GM19023 (cell line): ENCODE data around the gene TP53I11.

Source experiments
- ATAC-seq: cut with Tn5 transposase; IDR thresholded peaks from one replicate; pipeline ENCODE4 v1.9.1; 2021; ENCODE audit warnings: mild to moderate bottlenecking, moderate library complexity; ENCODE audit not compliant: unreplicated experiment

TP53I11 gene

DNA sequence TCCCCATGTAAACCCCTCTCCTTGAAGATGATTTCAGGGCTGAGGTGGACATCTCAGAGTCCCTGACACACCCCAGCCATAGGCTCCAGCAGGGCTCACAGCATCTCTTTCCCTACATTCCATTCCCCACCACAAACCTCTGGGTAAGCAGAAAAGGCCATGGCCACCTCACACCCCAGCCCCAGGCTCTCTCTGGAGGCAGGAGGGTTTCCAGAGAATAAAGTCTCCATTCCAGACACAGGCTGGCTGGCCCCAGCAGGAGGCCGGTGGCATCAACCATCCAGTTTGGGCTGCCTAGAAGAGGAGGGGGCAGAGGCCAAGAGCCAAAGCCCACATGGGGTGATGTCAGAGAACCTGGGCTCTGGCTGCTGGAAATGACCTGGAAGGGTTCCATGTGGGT lies 61.4 kb downstream of the TP53I11 start:
- no peak for ATAC-seq

GRCh38 chr11:44887636-44888035 lies 63.0 kb downstream of the TP53I11 start:
- ATAC-seq, result no peak

DNA sequence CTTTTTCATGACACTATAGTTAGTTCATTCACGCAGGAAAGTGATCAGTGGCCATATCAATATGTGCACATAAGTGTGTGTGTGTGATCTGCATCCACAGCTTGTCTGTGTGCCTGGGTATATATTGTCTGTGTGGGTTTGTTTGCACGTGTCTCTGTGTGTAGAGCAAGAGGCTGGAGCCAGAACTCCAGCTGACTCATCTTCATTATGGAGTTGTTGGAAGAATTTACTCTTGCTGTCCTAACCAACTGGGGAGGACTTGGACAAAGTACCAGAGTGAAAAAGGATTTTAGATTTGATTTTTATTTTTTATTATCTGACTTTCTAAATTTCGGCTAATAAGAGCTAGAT lies 63.9 kb downstream of the TP53I11 start:
- ATAC-seq, result no peak

DNA sequence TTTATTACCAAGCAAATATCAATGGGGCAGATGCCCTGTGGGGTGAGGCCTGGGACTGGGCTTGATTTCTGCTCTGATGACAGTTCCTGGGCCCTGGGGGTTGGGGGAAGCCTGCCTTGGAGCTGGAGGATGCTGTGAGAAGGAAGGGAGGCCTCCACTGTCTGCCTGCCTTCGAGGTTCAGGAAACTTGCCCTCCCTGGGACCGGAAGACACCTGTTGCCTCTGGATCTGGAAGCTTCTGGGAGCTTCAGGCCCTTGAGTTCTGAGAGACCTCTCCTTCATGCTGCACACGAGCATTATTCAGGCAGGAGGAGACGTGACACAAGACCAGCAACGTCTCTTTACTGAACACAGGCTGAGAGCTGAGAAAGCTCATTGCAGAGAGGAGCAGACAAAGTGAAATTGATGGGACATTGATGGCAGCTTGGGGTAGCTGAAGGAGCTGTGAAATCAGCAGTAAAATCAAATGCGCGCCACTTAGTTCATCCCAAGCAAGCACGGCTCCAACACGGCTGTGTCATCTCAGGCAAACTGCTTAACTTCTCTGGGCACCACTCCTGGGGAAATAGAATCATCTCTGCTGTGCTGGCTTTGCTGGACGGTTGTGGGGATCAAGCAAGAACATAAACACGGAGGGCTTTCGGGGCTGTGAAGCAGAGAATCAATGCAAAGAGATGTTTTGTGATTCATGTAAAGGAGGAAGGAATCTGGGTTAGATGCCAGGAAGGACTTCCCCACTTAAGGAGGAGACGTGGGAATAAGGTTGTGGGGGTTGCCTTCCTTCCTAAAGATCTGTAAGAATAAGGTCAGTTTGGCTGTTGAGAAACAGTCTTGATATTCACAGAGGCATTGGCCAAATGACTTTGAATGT lies 64.5 kb downstream of the TP53I11 start:
- ATAC-seq, result no peak

DNA sequence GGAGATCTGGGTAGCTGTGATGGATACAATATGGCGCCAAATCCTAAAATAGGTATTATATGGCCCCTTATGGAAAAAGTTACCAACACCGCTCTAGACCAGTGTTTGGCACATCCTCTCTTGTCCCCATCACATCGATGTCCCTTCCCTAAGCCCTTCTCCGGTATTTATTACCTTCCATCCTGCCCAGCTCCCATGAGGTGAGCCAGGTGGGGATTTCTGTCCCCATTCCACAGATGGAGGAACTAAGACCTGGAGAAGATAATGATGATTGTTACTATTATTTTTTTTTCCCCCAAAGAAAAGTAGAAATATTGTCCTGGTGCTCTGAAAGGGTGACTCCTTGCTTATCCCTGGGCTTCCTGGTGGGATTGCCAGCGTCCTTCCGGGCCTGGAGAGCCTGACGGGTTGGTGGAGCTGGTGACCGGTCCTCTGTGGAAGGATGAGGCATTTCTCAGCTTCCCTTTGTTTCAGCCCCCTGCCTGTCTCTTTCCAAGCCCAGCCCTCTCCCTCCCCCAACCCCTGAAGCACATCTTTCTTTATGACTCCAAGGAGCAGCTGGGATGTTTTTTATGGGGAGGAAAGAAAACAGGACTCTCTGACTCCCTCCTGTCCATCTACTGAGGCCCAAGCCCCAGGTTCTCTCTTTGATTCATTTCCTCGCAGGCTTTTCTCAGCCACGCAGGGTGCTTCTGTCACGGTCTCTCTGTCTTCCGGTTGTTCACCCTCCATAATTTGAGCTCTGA lies 65.4 kb downstream of the TP53I11 start:
- no peak for ATAC-seq

DNA sequence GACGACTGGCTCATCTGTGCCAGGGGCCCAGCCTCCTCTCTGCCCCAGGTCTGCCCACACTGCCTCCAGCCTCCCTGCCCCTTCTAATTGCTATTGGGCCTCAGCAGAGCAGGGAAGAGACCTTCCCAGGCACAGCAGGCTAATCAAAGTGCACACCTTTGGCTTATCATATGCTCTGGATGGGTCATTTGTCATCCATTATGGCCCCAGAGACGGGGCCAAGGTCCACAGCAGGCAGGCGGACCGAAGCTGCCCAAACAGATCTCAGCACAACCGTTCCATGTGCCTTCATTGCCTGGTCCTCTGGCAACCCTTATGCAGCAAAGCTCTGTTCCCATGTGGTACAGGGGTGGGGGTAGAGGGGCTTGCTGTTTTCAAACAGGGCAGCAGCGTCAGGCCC lies 66.6 kb downstream of the TP53I11 start:
- no peak for ATAC-seq

DNA sequence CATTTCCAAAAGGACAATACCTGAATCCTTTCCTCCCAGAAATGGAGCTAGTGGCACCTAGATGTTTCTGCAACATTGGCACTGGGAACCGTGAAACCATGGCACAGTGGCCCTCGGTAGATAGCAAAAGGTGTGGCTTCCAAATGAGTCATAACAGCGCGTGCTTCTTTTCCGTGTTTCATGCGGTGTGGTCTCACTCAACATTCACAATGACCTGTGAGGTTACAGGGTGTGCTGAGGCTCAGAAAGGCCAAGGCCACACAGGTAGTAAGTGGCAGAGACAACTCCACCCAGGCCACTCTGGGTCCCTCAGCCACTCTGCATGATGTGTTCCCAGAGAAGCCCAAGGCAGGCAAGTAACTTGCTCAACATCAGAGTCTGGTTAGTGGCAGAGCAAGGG lies 67.4 kb downstream of the TP53I11 start:
- ATAC-seq, result no peak
